SH-SY5Y (cell line): Measurements from ENCODE around the gene TBXAS1.

Experiments used
- GATA2 ChIP-seq: IDR thresholded peaks from 2 replicates; pipeline ENCODE4 v1.6.1; 2011; ENCODE audit warnings: mild to moderate bottlenecking, low read depth, low read length
- GATA3 ChIP-seq: IDR thresholded peaks from 2 replicates; pipeline ENCODE4 v1.6.1; 2011; ENCODE audit warnings: low read depth, mild to moderate bottlenecking, low read length, moderate library complexity

DNA sequence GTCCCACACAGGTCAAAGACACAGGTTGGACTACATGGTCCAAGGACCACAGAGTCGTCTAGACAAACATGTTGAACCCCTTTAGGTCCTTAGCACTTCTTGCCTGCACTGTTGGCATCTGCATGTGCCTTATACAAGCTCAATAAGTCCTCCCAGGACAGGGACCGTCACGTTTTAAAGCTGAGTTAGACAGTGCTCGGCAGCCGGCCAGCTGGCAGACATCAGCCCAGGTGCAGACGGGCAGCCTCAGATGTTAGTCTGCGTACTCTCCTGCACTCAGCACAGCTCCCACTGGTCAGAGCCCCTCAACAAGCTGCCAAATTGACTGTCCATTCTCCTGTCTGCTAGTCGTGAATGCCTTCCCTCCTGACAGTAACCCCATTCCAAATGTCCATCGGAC, 198.8 kb downstream of the TBXAS1 start:
- no peak for TF ChIP-seq GATA2
- no peak for TF ChIP-seq GATA3
